IMR-90 (cell line): Measurements from ENCODE around the gene NEK4. TPM values are rescaled to one million over a fixed set of nuclear protein-coding genes. Genes with fewer than 3 reads are reported as not detected.

Source experiments
- ATAC-seq: fragments of 200-7000 bp; cut with Tn5 transposase; 2 replicates; pipeline ENCODE4 v1.9.1; 2020; ENCODE audit warnings: low read depth, mild to moderate bottlenecking, moderate library complexity
- BruUV-seq: library from RNA; stranded (reverse); fragments of 400-500 nt; replicated peaks from 2 replicates; lab custom pipeline; 2021; lab: Mats Ljungman, UMichigan
- CTCF ChIA-PET: fragments of 300-600 bp; formaldehyde crosslinking; extraction: SDS; loops from one replicate; lab custom pipeline; 2021; ENCODE audit warnings: antibody characterized with exemption; lab: Yijun Ruan, JAX
- POLR2A ChIA-PET: fragments of 300-600 bp; sonication (Branson Sonifier 250); formaldehyde crosslinking; loops from one replicate; lab custom pipeline; 2022; ENCODE audit warnings: antibody characterized with exemption; ENCODE audit not compliant: unreplicated experiment; lab: Charles Lee
- DNase-seq: peaks from one replicate; pipeline ENCODE4 v3.0.0; 2013
- H2AFZ ChIP-seq: replicated peaks from 2 replicates; pipeline ENCODE3; 2013; ENCODE audit warnings: low read length, mild to moderate bottlenecking; ENCODE audit not compliant: poor library complexity
- H2AK5ac ChIP-seq: 2 replicates; pipeline ENCODE4 v1.6.1; 2013; ENCODE audit warnings: low read depth, low read length, inconsistent platforms
- H2AK9ac ChIP-seq: replicated peaks from 2 replicates; pipeline ENCODE3; 2013; ENCODE audit warnings: mild to moderate bottlenecking, low read depth, low read length, moderate library complexity; ENCODE audit not compliant: poor library complexity
- H2BK120ac ChIP-seq: 2 replicates; pipeline ENCODE4 v1.6.1; 2013; ENCODE audit warnings: low read depth, low read length, inconsistent platforms
- H2BK15ac ChIP-seq: 3 replicates; pipeline ENCODE4 v1.6.1; 2013; ENCODE audit warnings: low read depth, low read length, inconsistent platforms
- H2BK20ac ChIP-seq: 2 replicates; pipeline ENCODE4 v1.6.1; 2013; ENCODE audit warnings: low read depth, mild to moderate bottlenecking, inconsistent platforms, low read length, moderate library complexity
- H2BK5ac ChIP-seq: 2 replicates; pipeline ENCODE4 v1.6.1; 2013; ENCODE audit warnings: mild to moderate bottlenecking, low read depth, low read length, inconsistent platforms; ENCODE audit not compliant: poor library complexity, severe bottlenecking
- H3K14ac ChIP-seq: replicated peaks from 2 replicates; pipeline ENCODE4 v1.6.1; 2013; ENCODE audit warnings: low read depth, low read length, inconsistent platforms
- H3K18ac ChIP-seq: 2 replicates; pipeline ENCODE4 v1.6.1; 2013; ENCODE audit warnings: low read depth, low read length, control low read depth
- H3K23ac ChIP-seq: 2 replicates; pipeline ENCODE4 v1.6.1; 2013; ENCODE audit warnings: low read depth, low read length, inconsistent platforms
- H3K27ac ChIP-seq: 2 replicates; pipeline ENCODE4 v1.5.1; 2013; ENCODE audit warnings: mild to moderate bottlenecking, control low read depth, low read length; ENCODE audit not compliant: insufficient read depth
- H3K27me3 ChIP-seq: 2 replicates; pipeline ENCODE4 v1.6.1; 2013; ENCODE audit warnings: low read length; ENCODE audit not compliant: control insufficient read depth, insufficient read depth
- H3K36me3 ChIP-seq: 2 replicates; pipeline ENCODE4 v1.6.1; 2013; ENCODE audit warnings: low read length, mixed read lengths; ENCODE audit not compliant: control insufficient read depth, insufficient read depth
- H3K4ac ChIP-seq: 2 replicates; pipeline ENCODE4 v1.6.1; 2013; ENCODE audit warnings: low read depth, low read length, inconsistent platforms
- H3K4me1 ChIP-seq: 2 replicates; pipeline ENCODE4 v1.6.1; 2013; ENCODE audit warnings: low read length, mixed read lengths; ENCODE audit not compliant: control insufficient read depth, insufficient read depth
- H3K4me2 ChIP-seq: 2 replicates; pipeline ENCODE4 v1.6.1; 2013; ENCODE audit warnings: low read depth, mild to moderate bottlenecking, control low read depth, low read length, moderate library complexity
- H3K4me3 ChIP-seq: 2 replicates; pipeline ENCODE4 v1.5.1; 2013; ENCODE audit warnings: low read depth, mild to moderate bottlenecking, control low read depth, low read length, moderate library complexity; ENCODE audit not compliant: insufficient read depth
- H3K56ac ChIP-seq: 2 replicates; pipeline ENCODE4 v1.6.1; 2013; ENCODE audit warnings: low read length, inconsistent platforms; ENCODE audit not compliant: insufficient read depth; ENCODE audit errors: extremely low read depth
- H3K79me1 ChIP-seq, 2 experiments: 2 replicates each; pipeline ENCODE4 v1.6.1; 2013; ENCODE audit warnings: low read length in 2 of 2, inconsistent platforms in 1 of 2, low read depth in 1 of 2
- H3K9ac ChIP-seq: 2 replicates; pipeline ENCODE4 v1.6.1; 2013; ENCODE audit warnings: low read depth, low read length, control low read depth
- H3K9me1 ChIP-seq: 2 replicates; pipeline ENCODE4 v1.6.1; 2013; ENCODE audit warnings: low read length, inconsistent platforms; ENCODE audit not compliant: insufficient read depth
- H3K9me3 ChIP-seq: 2 replicates; pipeline ENCODE4 v1.6.1; 2013; ENCODE audit warnings: low read length; ENCODE audit not compliant: control insufficient read depth, insufficient read depth
- H4K20me1 ChIP-seq: 2 replicates; pipeline ENCODE4 v1.6.1; 2013; ENCODE audit warnings: low read length, inconsistent platforms; ENCODE audit not compliant: insufficient read depth
- H4K5ac ChIP-seq: 2 replicates; pipeline ENCODE4 v1.6.1; 2013; ENCODE audit warnings: mild to moderate bottlenecking, low read depth, low read length, control low read depth
- H4K8ac ChIP-seq, 2 experiments: 2 replicates each; pipeline ENCODE4 v1.6.1; 2013; ENCODE audit warnings: low read depth in 2 of 2, low read length in 2 of 2, control low read depth in 1 of 2, inconsistent platforms in 1 of 2
- H4K91ac ChIP-seq: 2 replicates; pipeline ENCODE4 v1.6.1; 2013; ENCODE audit warnings: low read depth, low read length, inconsistent platforms; ENCODE audit not compliant: insufficient read depth
- BHLHE40 ChIP-seq: fragments of 150-350 bp; IDR thresholded peaks from 2 replicates; pipeline ENCODE4 v1.6.1; 2016; ENCODE audit warnings: mild to moderate bottlenecking, low read depth, low read length
- MAFK ChIP-seq: IDR thresholded peaks from 2 replicates; pipeline ENCODE4 v1.6.1; 2012; ENCODE audit warnings: low read depth, low read length, improper control_type of control experiment
- RAD21 ChIP-seq: IDR thresholded peaks from 2 replicates; pipeline ENCODE4 v1.6.1; 2012; ENCODE audit warnings: low read length, improper control_type of control experiment
- WGBS, 2 experiments: methylation state at CpG; one replicate each; pipeline versions ENCODE4 v1.1.5 to v1.1.7; 2013; ENCODE audit warnings: missing lambda C conversion rate in 2 of 2; ENCODE audit not compliant: insufficient read length in 1 of 2; ENCODE audit errors: extremely low coverage in 2 of 2; 5-methylcytosine and 5-hydroxymethylcytosine counted together
- dilution Hi-C: fragments of 300-500 bp; cut with HindIII; formaldehyde crosslinking; loops from one replicate; pipeline ENCODE4 v1.14.3; 2018; ENCODE audit warnings: low sequenced_read_pairs; ENCODE audit not compliant: unreplicated experiment
- in situ Hi-C: fragments of 300-500 bp; cut with MboI; formaldehyde crosslinking; loops from 3 replicates; pipeline ENCODE4 v1.14.3; 2019; ENCODE audit warnings: low sequenced_read_pairs, inconsistent platforms, mixed read lengths
- intact Hi-C: fragments of 100-400 bp; cut with micrococcal nuclease; formaldehyde crosslinking; loops from 2 replicates; pipeline ENCODE4 v1.10.0; 2022
- polyA plus RNA-seq, 3 experiments: library from polyadenylated mRNA; depleted of rRNA; stranded (reverse); fragments of >200 nt; gene quantifications; 2 replicates each; pipeline ENCODE4 v1.2.3, GENCODE V29; 2012; ENCODE audit warnings: low replicate concordance in 1 of 3
- total RNA-seq: library from RNA; depleted of rRNA; stranded (reverse); fragments of >200 nt; gene quantifications from 2 replicates; pipeline ENCODE4 v1.2.3, GENCODE V29; 2012
- TF ChIP-seq, protein P1 (sequence below): conservative IDR thresholded peaks from 2 replicates; pipeline ENCODE4 v1.5.1; 2012; ENCODE audit warnings: mild to moderate bottlenecking, low read depth, low read length, improper control_type of control experiment

NEK4 gene
- total and polyA plus RNA-seq, 2 of the 4 experiments (the other 2 are of a cell fraction) = 10.3 to 24.7 TPM

DNA sequence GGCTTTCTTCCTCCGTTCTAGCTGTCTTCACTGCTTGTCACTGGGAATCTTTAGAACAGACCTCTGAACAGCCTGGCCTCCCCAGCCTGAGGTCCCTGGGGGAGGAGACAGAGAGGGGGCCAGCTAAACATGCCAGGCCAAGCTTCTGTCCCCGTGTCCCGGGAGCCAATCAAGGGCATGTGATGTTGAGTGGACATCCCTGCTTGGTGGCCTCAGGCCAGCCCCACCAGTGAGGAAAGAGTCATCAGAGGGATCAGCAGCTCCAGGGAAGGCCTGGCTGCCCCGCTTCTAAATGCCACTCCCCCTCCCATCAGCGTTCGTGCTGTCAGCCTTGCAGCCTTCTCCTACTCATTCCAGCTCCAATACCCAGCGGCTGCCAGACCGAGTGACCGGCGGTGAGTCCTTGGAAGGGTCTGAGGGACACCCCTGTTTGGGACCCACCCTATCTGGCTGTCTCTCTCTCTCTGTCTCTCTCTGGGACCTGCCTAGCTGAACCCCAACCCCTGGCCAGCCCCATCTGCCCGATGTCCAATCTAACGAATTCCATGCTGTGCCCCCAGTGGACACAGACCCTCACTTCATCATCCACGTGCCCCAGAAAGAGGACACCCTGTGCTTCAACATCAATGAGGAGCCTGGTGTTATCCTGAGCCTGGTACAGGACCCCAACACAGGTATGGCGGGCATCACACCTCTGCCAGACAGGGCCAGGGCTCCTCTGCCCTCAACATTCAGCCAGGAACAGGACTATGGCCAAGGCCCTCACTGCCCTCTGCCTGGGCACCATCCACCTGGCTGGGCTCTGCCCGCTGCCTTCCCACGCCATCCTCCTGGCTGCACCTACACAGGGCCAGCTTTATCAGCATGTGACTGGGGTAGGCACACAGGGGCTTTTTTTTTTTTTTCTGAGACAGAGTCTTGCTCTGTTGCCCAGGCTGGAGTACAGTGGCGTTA lies 17.2 kb upstream of the NEK4 start (continued):
- TF ChIP-seq BHLHE40 = no peak
- TF ChIP-seq RAD21 = no peak

DNA sequence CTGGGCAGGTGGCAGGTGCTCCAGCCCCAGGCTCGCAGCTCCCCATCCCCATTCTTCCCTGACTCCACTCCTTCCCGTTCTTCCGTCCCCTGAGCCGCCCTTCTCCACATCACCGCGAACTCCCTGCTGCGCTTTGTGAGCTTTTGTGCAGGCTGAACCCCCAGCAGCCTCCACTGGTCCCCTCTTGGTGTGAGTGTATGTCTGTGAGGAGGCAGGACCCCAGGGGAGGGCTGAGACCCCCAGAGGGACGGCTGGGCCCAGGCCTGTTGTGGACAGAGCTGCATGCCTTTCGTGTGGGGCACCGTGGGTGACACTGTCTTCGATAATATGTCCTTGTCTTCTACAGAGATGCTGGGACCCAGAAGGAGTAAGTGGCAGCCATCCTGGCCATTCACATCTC lies 16.5 kb upstream of the NEK4 start:
- Histone ChIP-seq H3K4ac (no peak overlapping the region), H4K91ac (no peak overlapping the region), H4K8ac (no peak overlapping the region), H2BK20ac (no peak overlapping the region), H4K5ac (no peak overlapping the region), H3K4me2 (no peak overlapping the region), H3K36me3 (no peaks in the 10 kb centered on the region), H2AFZ (no peak overlapping the region), H3K56ac (no peak overlapping the region), H3K14ac (no peak overlapping the region), H2BK15ac (no peak overlapping the region), H3K27ac (no peak overlapping the region), H3K27me3 (peaks cover 53% of the 10 kb centered on the region), H2AK5ac (no peak overlapping the region), H3K9me3 (no peaks in the 10 kb centered on the region), H2BK5ac (no peak overlapping the region), H3K9ac (no peak overlapping the region), H2BK120ac (no peak overlapping the region), H3K23ac (no peak overlapping the region), H4K20me1 (no peaks in the 10 kb centered on the region), H3K79me1 (no peaks in the 10 kb centered on the region), H2AK9ac (no peak overlapping the region), H3K9me1 (no peaks in the 10 kb centered on the region; the same call in 1 of the 2 replicates), H3K4me3 (no peak overlapping the region), H3K4me1 (no peaks in the 10 kb centered on the region), H3K18ac (no peak overlapping the region)
- dilution Hi-C loops (no loop called here), in situ Hi-C loops (no loop called here), intact Hi-C loops (no loop called here)
- POLR2A ChIA-PET = no interaction called here
- no peak for DNase-seq
- 55% methylated on average over 4 of the region's 11 CpGs; no CpG with 5 or more reads in 1 of the 2 experiments for WGBS, 2 experiments
- ATAC-seq = no peak
- TF ChIP-seq, protein P1, sequence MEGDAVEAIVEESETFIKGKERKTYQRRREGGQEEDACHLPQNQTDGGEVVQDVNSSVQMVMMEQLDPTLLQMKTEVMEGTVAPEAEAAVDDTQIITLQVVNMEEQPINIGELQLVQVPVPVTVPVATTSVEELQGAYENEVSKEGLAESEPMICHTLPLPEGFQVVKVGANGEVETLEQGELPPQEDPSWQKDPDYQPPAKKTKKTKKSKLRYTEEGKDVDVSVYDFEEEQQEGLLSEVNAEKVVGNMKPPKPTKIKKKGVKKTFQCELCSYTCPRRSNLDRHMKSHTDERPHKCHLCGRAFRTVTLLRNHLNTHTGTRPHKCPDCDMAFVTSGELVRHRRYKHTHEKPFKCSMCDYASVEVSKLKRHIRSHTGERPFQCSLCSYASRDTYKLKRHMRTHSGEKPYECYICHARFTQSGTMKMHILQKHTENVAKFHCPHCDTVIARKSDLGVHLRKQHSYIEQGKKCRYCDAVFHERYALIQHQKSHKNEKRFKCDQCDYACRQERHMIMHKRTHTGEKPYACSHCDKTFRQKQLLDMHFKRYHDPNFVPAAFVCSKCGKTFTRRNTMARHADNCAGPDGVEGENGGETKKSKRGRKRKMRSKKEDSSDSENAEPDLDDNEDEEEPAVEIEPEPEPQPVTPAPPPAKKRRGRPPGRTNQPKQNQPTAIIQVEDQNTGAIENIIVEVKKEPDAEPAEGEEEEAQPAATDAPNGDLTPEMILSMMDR = no peak
- TF ChIP-seq MAFK = no peak
- CTCF ChIA-PET = no interaction called here
- no TSS peak for BruUV-seq
